Fibroblast of peridontal ligament (primary cell): ENCODE data around the gene SMARCA2.

ENCODE experiments used
- DNase-seq: peaks from one replicate; pipeline ENCODE4 v3.0.0-alpha.2; 2010; ENCODE audit errors: extremely low read depth

SMARCA2 gene

DNA sequence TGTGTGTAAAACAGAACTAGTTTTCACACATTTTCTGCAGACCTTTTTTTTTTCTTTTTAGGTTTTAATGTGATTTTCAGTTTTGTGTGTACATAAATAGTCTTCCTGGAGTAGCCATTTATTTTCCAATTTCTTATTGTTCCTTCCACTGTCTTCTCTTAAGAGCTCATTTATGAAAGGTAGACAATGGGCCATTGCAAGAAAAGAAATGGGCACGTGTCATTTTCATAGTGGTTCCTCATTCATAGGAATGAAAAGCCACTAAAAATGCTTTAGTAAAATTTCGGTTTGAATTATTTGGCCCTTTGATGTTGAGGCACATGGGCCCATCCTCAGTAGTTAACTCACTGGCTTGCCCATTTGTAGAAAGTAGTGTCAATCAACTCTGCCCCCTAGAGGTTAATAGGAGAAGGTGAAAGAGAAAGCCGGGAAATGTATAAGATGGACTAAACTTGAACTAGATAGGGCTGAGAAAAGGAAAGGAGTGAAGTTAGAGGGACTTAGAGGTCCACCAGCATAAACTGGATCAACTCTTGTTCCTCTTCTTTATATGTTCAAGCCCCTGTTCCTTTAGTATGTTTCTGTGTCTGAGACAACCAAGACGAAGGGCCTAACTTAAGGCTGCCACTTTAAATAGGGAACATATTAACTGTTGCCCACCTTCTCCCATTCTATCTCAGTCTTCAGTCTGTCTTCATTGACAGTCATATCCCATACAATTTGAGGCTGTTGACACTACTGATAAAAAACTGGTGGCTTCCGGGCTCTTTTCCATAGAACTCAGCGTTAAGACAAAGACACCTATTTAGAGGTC, 72.6 kb downstream of the SMARCA2 start:
- peak; percentile 64 for DNase-seq

GRCh38 chr9:2093920-2094597, 78.9 kb downstream of the SMARCA2 start:
- peak; percentile 42 for DNase-seq

DNA sequence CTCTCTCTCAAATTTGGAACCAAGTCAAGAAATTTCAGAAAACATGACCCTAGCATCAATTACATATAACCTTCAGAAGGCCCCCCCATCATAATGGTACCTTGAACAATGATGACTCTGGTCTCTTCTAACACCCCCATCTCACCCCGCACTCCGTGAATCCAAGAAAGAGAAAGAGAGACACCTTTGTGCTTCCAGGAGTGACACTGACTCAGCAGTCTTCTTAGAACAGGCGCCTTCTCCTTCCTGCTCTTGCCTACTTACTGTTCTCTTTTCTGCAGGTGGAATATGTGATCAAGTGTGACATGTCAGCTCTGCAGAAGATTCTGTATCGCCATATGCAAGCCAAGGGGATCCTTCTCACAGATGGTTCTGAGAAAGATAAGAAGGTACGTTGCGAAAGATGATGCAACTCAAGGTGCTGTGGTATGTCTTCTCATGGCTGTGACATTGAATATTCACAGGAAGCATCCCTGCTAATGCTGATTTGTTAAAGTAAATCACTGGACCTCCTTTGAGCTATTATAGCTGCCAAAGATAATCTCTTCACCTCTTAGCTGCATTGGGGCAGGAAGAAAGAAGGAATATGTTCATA, 81.3 kb downstream of the SMARCA2 start:
- no peak for DNase-seq

- no peak for DNase-seq
These were observed 91.5 kb downstream of the SMARCA2 start for GRCh38 chr9:2106666-2107065.

DNA sequence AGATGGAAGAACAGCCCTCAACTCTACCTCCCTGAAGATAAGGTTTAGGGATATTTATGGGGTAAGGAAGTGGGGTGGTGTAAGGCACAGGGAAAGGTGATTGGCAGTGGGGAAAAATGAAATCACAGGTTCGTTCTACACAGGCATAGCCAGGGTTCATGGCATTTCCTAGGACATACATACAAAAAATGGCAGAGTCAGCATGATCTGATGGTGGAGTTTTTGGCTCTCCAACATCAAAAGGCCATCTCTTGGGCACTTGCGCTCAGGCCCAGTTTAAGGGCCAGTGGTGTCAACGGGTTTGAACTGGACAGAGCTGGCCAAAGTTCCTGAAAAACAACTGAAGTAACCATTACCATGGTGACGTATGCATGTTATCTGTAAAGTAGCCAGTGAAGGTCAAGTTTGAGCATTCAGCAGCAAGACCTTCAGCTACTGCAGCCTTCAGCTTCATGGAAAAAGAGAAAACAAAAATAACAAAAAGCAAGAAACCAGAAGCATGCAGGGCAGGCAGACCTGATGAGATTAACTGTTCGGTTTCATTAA, 92.8 kb downstream of the SMARCA2 start:
- no peak for DNase-seq

DNA sequence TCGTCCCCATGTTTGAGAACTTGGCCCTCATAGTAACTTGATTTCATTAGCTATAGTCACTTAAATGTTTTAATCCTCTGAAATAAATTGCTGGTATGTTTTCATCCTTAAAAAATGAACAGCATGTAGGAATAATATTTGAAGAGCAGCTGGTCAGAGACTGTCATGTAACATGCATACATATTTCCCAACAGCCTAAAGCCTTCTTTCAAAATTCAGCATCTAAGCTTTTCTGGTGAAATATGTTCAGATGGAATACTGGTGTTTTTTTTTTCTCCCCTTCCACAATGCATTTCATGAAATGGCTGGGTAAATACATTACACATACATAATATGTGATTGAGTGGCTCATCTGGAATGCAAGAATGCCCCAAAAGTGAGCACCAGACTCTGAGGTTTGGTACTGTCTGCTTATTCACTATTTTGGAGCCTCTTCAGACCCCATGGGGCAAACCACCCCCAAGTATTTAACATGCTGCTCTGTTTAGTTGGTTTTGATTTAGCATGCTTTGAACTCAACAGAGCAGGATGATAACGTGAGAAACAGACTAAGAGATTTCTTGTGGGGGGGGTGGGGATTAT, 94.0 kb downstream of the SMARCA2 start:
- peak; percentile 88 for DNase-seq

DNA sequence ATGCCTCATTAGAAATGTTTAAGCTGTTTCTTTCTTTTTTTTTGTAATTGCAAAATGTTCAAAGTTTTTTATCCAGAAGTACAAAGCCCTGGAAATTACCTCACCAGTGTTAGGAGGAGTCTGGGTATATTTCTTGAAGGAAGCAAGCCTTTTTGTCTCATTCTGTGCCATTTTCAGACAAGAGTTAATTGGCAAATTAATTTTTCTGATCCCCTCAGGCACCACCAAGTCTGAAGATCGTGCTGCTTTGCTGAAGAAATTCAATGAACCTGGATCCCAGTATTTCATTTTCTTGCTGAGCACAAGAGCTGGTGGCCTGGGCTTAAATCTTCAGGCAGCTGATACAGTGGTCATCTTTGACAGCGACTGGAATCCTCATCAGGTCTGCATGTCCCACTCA, 94.9 kb downstream of the SMARCA2 start:
- DNase-seq: no peak

DNA sequence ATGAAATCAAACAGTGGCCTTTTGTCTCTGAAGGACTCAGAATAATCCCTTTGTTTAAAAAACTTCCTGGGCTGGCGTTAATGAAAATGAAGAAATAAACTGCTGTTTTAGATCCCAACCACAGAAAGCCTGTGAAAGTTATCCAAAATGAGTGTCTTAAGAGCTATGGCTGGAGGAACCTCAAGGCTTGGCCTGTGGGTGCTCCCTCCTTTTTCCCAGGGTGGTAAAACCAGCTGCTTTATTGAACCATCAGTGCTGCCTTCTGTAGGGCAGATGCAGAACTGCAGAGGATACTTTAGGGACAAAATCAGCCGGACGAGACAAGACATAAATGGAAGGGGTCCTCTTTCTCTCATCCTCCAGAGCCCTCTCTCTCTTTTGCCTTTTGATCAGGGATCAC, 100.9 kb downstream of the SMARCA2 start:
- DNase-seq: peak; percentile 7

GRCh38 chr9:2117527-2117926, 102.4 kb downstream of the SMARCA2 start:
- DNase-seq: no peak

DNA sequence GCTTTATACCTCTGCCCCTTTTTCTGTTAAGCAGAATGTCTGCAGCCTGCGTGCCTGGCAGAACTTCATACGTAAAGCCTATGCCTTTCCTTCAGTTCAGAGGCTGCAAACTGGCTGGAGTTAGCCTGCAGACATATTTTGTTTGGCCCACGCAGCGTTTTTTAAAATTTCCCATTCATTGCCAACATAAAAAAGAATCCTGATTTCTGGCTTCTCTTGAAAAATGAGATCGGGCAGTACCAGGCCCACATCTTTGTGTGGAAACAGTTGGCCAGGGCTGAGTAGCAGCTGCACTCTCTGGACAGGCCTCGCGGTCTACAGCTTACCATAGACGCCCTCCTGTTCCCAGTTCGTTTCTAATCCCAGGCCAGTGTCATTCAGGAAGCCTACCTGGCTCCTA, 104.4 kb downstream of the SMARCA2 start:
- DNase-seq: no peak

DNA sequence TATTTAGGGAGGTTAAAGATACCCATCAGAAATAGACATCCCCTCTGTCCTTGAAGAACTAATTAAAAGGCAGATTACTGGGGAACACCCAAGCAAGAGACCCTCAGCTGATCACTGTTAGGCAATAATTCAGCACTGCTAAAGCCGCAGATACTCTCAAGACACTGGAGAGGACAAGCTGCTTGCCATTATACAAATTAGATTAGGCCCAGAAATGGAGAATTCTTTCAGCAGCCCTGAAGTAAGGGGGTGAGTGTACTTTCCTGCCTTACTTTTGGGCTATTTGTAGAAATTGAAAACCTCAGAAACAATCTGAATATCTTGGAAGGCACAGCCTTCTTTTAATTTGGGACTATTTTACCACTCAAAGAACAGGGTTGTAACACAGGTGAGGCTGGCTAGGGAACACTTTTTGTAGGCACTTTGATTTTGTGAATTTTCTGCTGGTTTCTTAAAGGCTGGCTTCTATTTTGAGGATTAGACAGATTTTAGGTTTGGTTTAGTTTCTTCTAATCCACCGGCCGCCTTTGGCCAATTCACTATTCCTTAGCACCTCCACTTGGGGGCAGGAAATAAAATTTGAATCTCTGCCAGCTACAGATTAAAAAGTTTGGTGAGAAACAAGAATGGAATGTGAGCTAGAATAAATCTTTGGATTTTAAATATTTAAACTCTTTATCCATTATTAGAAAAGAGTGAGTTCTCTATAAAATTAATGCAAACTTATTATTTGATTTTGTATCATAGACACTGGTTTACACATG, 106.0 kb downstream of the SMARCA2 start:
- DNase-seq: peak; percentile 58

- no peak for DNase-seq
These were observed 107.2 kb downstream of the SMARCA2 start for GRCh38 chr9:2122299-2122698.

DNA sequence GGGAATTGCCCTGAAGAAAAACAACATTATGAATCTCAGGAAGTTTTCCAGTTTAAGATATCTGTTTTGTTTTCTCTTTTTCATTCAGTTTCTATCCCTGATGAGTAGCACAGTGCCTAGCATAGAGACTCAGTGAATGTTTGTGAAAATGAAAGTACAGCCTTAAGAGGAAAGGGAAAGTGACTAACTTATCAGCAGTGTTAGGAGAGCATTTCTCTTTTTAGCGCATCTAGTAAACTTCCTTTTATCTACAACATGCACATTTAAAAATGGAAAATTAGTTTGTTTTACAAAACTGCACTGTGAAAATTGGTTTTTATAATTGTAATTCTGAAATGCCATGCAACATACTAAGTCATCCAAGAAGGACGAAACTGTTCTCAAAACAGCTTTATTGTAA, 110.8 kb downstream of the SMARCA2 start:
- no peak for DNase-seq

DNA sequence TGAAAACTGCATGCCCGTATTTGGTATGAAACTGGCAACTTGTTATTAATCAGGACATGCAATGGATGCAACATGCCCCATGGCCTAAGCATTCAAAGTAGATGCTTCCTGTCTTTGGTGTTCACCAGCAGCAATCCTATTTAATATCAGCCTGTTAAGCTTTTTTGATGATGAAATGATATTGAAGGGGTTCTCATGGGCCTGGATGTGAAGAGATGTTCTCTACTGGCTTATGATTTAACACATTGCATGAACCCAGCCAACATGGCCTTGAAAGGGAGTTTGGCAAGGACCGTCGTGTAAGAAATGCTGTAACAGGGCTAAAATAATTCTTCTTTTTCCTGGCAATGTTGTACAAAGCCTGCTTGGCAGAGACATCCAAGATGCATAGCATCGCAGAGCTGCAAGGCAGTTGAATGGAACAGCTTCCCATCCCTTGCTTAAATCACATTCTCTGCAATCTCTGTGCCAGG, 111.2 kb downstream of the SMARCA2 start:
- peak; percentile 89 for DNase-seq

DNA sequence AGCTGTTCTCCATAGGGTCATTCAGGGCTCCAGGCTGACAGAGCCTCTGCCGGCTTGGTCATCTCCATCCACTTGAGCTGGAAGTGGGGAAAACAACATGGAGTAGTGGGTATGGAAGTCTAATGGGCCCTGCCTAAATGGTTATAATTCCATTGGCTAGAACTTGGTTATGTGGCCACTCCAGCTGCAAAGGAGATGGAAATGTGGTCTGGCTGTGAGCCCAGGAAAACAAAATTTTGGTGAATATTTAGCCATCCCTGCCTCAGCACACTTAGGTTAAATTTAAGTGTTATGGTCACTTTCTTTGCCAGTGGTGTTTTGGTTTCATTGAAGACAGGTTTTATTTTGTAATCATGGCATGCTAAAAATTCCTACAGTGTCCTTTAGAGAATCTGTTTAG, 112.3 kb downstream of the SMARCA2 start:
- peak; percentile 94 for DNase-seq

GRCh38 chr9:2128141-2128540, 113.0 kb downstream of the SMARCA2 start:
- DNase-seq: no peak

GRCh38 chr9:2128618-2129017, 113.5 kb downstream of the SMARCA2 start:
- DNase-seq: no peak

- no peak for DNase-seq
These were observed 115.8 kb downstream of the SMARCA2 start for GRCh38 chr9:2130941-2131340.

- peak; percentile 77 for DNase-seq
These were observed 117.4 kb downstream of the SMARCA2 start for GRCh38 chr9:2132484-2133082.

- DNase-seq: no peak
These were observed 119.2 kb downstream of the SMARCA2 start for GRCh38 chr9:2134391-2134790.

DNA sequence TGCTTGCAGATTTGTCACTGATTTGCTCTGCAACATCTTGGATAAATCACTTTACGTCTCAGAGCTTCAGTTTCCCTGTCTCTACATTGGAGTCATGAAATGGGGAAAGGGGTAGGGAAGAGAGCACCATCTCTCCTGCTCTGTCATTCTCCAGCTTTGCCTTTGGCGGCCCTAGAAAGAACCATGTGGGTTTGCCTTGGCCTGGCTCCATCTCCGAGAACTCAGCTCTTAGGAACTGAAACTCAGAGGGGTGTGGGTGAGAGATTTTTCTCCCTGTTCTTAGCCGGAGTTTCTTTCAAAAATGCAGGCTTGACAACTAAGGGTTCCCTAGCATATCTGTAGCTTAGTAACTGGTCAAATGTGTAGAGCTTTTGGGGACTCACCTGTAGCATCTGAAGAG, 123.5 kb downstream of the SMARCA2 start:
- no peak for DNase-seq
